Measurements from ENCODE around the gene OR6Y1. TPM values are rescaled to one million over a fixed set of nuclear protein-coding genes. Genes with fewer than 3 reads are reported as not detected.
A peak's percentile ranks its signal among the peaks of the same experiment; 100 is the strongest.

Gene OR6Y1
- total RNA-seq, 1 donor from 2014 or later, result not detected

- Mint-ChIP-seq H3K27me3 (ENCODE audit: low read depth) (no peaks in the 10 kb centered on the region), H3K27ac (no peak overlapping the region), H3K36me3 (no peaks in the 10 kb centered on the region), H3K9me3 (no peaks in the 10 kb centered on the region), H3K4me1 (peaks cover 2% of the 10 kb centered on the region), H3K4me3 (no peak overlapping the region)
- DNase-seq (ENCODE audit: low spot score in 2 of 2, unreplicated experiment in 2 of 2), result no peak
- TF ChIP-seq, protein P1, sequence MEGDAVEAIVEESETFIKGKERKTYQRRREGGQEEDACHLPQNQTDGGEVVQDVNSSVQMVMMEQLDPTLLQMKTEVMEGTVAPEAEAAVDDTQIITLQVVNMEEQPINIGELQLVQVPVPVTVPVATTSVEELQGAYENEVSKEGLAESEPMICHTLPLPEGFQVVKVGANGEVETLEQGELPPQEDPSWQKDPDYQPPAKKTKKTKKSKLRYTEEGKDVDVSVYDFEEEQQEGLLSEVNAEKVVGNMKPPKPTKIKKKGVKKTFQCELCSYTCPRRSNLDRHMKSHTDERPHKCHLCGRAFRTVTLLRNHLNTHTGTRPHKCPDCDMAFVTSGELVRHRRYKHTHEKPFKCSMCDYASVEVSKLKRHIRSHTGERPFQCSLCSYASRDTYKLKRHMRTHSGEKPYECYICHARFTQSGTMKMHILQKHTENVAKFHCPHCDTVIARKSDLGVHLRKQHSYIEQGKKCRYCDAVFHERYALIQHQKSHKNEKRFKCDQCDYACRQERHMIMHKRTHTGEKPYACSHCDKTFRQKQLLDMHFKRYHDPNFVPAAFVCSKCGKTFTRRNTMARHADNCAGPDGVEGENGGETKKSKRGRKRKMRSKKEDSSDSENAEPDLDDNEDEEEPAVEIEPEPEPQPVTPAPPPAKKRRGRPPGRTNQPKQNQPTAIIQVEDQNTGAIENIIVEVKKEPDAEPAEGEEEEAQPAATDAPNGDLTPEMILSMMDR (IDR thresholded peaks at IDR 0.05; ENCODE audit: unreplicated experiment), result no peak
Observed at GRCh38 chr1:158577561-158577960, 23.4 kb upstream of the OR6Y1 start.

DNA sequence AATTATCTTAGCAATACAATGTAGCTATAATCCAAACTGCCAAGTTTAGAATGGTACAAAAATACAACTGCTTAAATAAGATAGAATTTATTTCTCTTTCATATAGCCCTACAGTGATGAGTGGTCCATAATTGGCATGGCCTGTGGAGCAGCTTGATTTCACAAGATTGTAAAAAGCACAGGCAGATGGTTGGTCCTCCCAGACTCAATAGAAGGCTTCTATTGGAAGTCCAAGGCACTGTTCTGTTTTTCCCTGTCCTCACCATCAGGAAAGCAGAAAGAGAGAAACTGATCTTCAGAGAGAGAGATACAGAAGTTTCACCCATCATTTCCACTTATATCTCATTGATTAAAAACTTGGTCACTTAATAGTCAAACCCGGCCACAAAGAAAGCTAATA, 18.0 kb upstream of the OR6Y1 start:
- TF ChIP-seq, protein P1 (IDR thresholded peaks at IDR 0.05; ENCODE audit: unreplicated experiment), result no peak
- Mint-ChIP-seq H3K4me3 (no peak overlapping the region), H3K27me3 (ENCODE audit: low read depth) (peaks cover 6% of the 10 kb centered on the region), H3K4me1 (no peaks in the 10 kb centered on the region), H3K9me3 (peaks cover 9% of the 10 kb centered on the region), H3K27ac (no peak overlapping the region), H3K36me3 (no peaks in the 10 kb centered on the region)
- no peak for DNase-seq (ENCODE audit: low spot score in 2 of 2, unreplicated experiment in 2 of 2)

GRCh38 chr1:158570480-158570879, 16.3 kb upstream of the OR6Y1 start, which contains the start of gene OR6P1:
TSS of gene OR6P1 (minus strand) at chr1:158570580. CDS start at chr1:158563604, 6,976 bp downstream.
- Mint-ChIP-seq H3K9me3 (peaks cover 9% of the 10 kb centered on the region), H3K4me1 (no peaks in the 10 kb centered on the region), H3K36me3 (no peaks in the 10 kb centered on the region), H3K27me3 (ENCODE audit: low read depth) (peaks cover 6% of the 10 kb centered on the region), H3K27ac (no peak within 1 kb of the TSS), H3K4me3 (no peak within 1 kb of the TSS)
- DNase-seq (ENCODE audit: low spot score in 2 of 2, unreplicated experiment in 2 of 2), result no peak
- TF ChIP-seq, protein P1 (IDR thresholded peaks at IDR 0.05; ENCODE audit: unreplicated experiment), result no peak

DNA sequence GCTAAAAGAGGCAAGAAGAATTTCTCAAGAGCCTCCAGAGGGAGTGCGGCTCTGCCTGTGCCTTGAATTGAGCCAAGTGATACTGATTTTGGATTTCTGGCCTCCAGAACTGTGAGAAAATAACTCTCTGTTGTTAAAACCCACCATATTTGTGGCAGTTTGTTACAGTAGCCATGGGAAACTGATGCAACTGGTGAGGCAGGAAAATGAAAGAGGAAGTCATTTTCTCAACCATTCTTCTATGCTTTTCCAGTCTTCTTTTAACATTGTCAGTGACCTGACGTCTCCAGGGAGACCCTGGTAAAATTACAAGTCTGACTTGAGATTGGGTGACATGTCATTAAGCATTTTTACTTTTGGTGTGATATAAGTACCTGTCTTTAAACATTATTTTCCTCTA, 10.4 kb upstream of the OR6Y1 start:
- H3K27ac Mint-ChIP-seq, result no peak overlapping the region
- peaks cover 2% of the 10 kb centered on the region for H3K27me3 Mint-ChIP-seq (ENCODE audit: low read depth)
- peaks cover 3% of the 10 kb centered on the region for H3K4me1 Mint-ChIP-seq
- DNase-seq (ENCODE audit: low spot score in 2 of 2, unreplicated experiment in 2 of 2), result no peak
- no peaks in the 10 kb centered on the region for H3K36me3 Mint-ChIP-seq
- no peak overlapping the region for H3K4me3 Mint-ChIP-seq
- H3K9me3 Mint-ChIP-seq, result peaks cover 11% of the 10 kb centered on the region
- TF ChIP-seq, protein P1 (IDR thresholded peaks at IDR 0.05; ENCODE audit: unreplicated experiment), result no peak

DNA sequence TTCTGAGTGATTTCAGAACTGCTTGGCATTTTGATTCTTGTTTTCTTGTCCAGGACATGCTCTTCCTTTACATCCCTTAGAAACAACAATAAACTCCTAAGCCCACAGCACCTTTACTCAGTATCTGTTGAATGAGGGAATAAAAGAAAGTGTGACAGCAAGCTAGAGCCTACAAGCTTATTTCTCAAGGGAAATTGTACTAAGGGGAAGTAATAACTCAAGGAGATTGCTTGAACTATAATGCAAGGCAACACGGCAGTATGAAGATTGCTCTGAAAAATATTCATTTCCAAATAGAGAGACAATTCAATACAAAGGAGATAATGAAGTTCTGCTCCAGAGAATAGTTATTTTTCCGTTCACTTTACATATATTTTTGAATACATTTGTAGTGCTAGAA, 9.6 kb upstream of the OR6Y1 start:
- Mint-ChIP-seq H3K27ac (peak overlapping the region; percentile 13), H3K27me3 (ENCODE audit: low read depth) (peaks cover 2% of the 10 kb centered on the region), H3K36me3 (no peaks in the 10 kb centered on the region), H3K4me3 (no peak overlapping the region), H3K9me3 (peaks cover 11% of the 10 kb centered on the region), H3K4me1 (peaks cover 3% of the 10 kb centered on the region)
- TF ChIP-seq, protein P1 (IDR thresholded peaks at IDR 0.05; ENCODE audit: unreplicated experiment), result no peak
- DNase-seq (ENCODE audit: low spot score in 2 of 2, unreplicated experiment in 2 of 2), result no peak

GRCh38 chr1:158559696-158560095, 5.5 kb upstream of the OR6Y1 start:
- Mint-ChIP-seq H3K9me3 (peaks cover 3% of the 10 kb centered on the region), H3K36me3 (no peaks in the 10 kb centered on the region), H3K27ac (peak overlapping the region; percentile 21), H3K27me3 (ENCODE audit: low read depth) (no peaks in the 10 kb centered on the region), H3K4me3 (no peak overlapping the region), H3K4me1 (peaks cover 3% of the 10 kb centered on the region)
- no peak for DNase-seq (ENCODE audit: low spot score in 2 of 2, unreplicated experiment in 2 of 2)
- TF ChIP-seq, protein P1 (IDR thresholded peaks at IDR 0.05; ENCODE audit: unreplicated experiment), result no peak
